Testis (tissue), 3 donors: ENCODE measurements around the gene COL11A2. TPM values are rescaled to one million over a fixed set of nuclear protein-coding genes. Genes with fewer than 3 reads are reported as not detected.

ENCODE experiments used
- DNase-seq: peaks from one replicate; pipeline ENCODE4 v3.0.0-alpha.2; 2019
- H3K27ac ChIP-seq, 2 donors: fragments of 200-600 bp; sonication (generic); one replicate each; pipeline ENCODE4 v1.5.1; 2019
- H3K27me3 ChIP-seq: fragments of 200-600 bp; sonication (generic); one replicate; pipeline ENCODE4 v1.5.1; 2019
- H3K36me3 ChIP-seq: fragments of 200-600 bp; sonication (generic); one replicate; pipeline ENCODE4 v1.5.1; 2017; ENCODE audit warnings: low read depth; ENCODE audit errors: missing control alignments
- H3K4me1 ChIP-seq: fragments of 200-600 bp; sonication (generic); one replicate; pipeline ENCODE4 v1.5.1; 2019
- H3K4me3 ChIP-seq, 2 donors: fragments of 200-600 bp; sonication (generic); one replicate each; pipeline ENCODE4 v1.5.1; 2017 to 2019
- H3K9me3 ChIP-seq: fragments of 200-600 bp; sonication (generic); one replicate; pipeline ENCODE4 v1.5.1; 2017
- CTCF ChIP-seq, 3 experiments: fragments of 450-650 bp in 2 of 3; fragments of 200-600 bp in 1 of 3; sonication (generic) in 1 of 3; IDR thresholded peaks; one replicate each; pipeline ENCODE4 v1.5.1; 2016 to 2019; ENCODE audit warnings: antibody characterized with exemption in 3 of 3, mild to moderate bottlenecking in 2 of 3, moderate library complexity in 1 of 3
- POLR2A ChIP-seq: fragments of 450-650 bp; IDR thresholded peaks from one replicate; pipeline ENCODE4 v1.6.1; 2017; ENCODE audit warnings: antibody characterized with exemption, mild to moderate bottlenecking, moderate library complexity
- WGBS, 2 donors: methylation state at CpG; one replicate each; pipeline ENCODE4 v1.1.5; 2018; 5-methylcytosine and 5-hydroxymethylcytosine counted together
- intact Hi-C: fragments of 100-400 bp; cut with DNase I; formaldehyde crosslinking; loops from one replicate; pipeline ENCODE4 v1.15.1; 2023; ENCODE audit warnings: low total_unique reads
- polyA plus RNA-seq: library from polyadenylated mRNA; stranded (reverse); fragments of 350-450 nt; fragmentation: Illumina TruSeq; extraction: RNeasy Lipid Tissue Mini Kit (QIAGEN cat#74804); gene quantifications from one replicate; pipeline ENCODE4 v1.2.3, GENCODE V29; 2014; ENCODE audit warnings: low read depth, low replicate concordance; ENCODE audit not compliant: insufficient read depth
- total RNA-seq, 2 donors: library from RNA; depleted of rRNA; stranded (reverse); fragments of >200 nt; gene quantifications; one replicate each; pipeline ENCODE4 v1.2.3, GENCODE V29; 2016

COL11A2 gene
- total and polyA plus RNA-seq, 3 donors from 2014 or later: 8.2 to 8.8 (median 8.6) TPM

- no peak overlapping the region for H3K27ac ChIP-seq
- no peaks in the 10 kb centered on the region for H3K9me3 ChIP-seq
- H3K36me3 ChIP-seq: no peaks in the 10 kb centered on the region
- intact Hi-C loops: no loop called here
- no peak overlapping the region for H3K4me3 ChIP-seq
- no peak for DNase-seq
- no peaks in the 10 kb centered on the region for H3K27me3 ChIP-seq
- no peaks in the 10 kb centered on the region for H3K4me1 ChIP-seq
- 80 to 87% methylated on average over 6 of the region's 6 CpGs for WGBS, 2 donors
- no peak for TF ChIP-seq POLR2A
- TF ChIP-seq CTCF (IDR thresholded peaks at IDR 0.05): no peak
Measured at GRCh38 chr6:33168284-33168601, 24.0 kb downstream of the COL11A2 start.

- Histone ChIP-seq H3K36me3 (no peaks in the 10 kb centered on the region), H3K27ac (no peak overlapping the region), H3K27me3 (no peaks in the 10 kb centered on the region), H3K4me1 (no peaks in the 10 kb centered on the region), H3K9me3 (no peaks in the 10 kb centered on the region), H3K4me3 (no peak overlapping the region)
- DNase-seq: no peak
- intact Hi-C loops: no loop called here
- TF ChIP-seq CTCF (IDR thresholded peaks at IDR 0.05) (no peak), POLR2A (no peak)
- WGBS, 2 donors: 87 to 93% methylated on average over 17 to 19 of the region's 19 CpGs
Measured at GRCh38 chr6:33167374-33168283, 24.6 kb downstream of the COL11A2 start.

GRCh38 chr6:33166811-33167210 lies 25.5 kb downstream of the COL11A2 start:
- no peaks in the 10 kb centered on the region for H3K36me3 ChIP-seq
- intact Hi-C loops: no loop called here

GRCh38 chr6:33166363-33166762 lies 25.9 kb downstream of the COL11A2 start:
- Histone ChIP-seq H3K36me3 (no peaks in the 10 kb centered on the region), H3K4me3 (no peak overlapping the region), H3K27ac (no peak overlapping the region), H3K9me3 (no peaks in the 10 kb centered on the region), H3K27me3 (no peaks in the 10 kb centered on the region), H3K4me1 (no peaks in the 10 kb centered on the region)
- intact Hi-C loops: no loop called here
- TF ChIP-seq POLR2A: no peak
- no peak for TF ChIP-seq CTCF (IDR thresholded peaks at IDR 0.05)
- 78 to 90% methylated on average over 6 of the region's 6 CpGs for WGBS, 2 donors
- no peak for DNase-seq

More at GRCh38 chr6:33166811-33167210, 25.5 kb downstream of the COL11A2 start:
- H3K4me1 ChIP-seq: no peaks in the 10 kb centered on the region
- TF ChIP-seq POLR2A: no peak
- TF ChIP-seq CTCF (IDR thresholded peaks at IDR 0.05): no peak
- H3K27ac ChIP-seq: no peak overlapping the region
- H3K27me3 ChIP-seq: no peaks in the 10 kb centered on the region
- DNase-seq: no peak
- 91 to 95% methylated on average over 7 of the region's 7 CpGs for WGBS, 2 donors
- no peak overlapping the region for H3K4me3 ChIP-seq
- no peaks in the 10 kb centered on the region for H3K9me3 ChIP-seq
